ENCODE results near the gene FAM78A.
"Not testable (repeated sequence)": the region's sequence is repeated elsewhere in the genome, so short reads cannot be mapped to it uniquely, and the experiment has no call there.

The FAM78A gene

GRCh38 chr9:131262327-131263032 is 13.8 kb downstream of the FAM78A start:
- DNase-seq, result no peak

DNA sequence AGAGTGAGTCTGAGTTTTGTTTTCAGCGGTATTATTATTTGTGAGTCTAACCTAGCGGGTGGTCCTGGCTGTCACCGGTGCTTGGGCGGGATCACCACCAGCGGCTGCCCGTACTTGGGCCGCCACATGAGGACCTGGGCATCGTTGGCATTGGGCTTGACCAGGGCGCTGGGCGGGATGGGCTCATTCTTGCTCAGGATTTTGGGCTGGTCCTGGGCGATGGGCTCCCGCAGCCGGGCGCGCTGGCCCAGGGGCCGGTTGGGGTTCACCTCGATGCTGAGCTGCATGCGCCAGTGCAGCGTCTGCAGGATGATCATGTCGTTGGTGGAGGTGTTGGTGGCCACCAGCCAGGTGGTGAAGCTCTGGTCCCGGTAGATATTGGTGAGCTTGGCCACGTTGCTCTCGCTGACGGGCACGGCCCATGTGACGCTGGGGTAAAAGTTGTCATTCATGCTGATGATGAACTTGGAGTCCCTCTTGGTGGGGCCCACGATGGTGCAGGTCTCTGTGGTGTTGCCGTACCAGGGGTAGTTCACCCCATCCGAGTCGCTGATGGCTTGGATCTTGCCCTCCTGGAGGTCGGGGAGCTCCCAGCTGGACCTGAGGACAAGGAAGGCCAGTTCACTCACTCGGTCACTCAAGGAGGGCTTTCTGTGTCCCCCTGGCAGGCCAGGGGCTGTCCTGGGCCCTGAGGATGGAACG is 15.4 kb downstream of the FAM78A start:
- DNase-seq, result no peak

DNA sequence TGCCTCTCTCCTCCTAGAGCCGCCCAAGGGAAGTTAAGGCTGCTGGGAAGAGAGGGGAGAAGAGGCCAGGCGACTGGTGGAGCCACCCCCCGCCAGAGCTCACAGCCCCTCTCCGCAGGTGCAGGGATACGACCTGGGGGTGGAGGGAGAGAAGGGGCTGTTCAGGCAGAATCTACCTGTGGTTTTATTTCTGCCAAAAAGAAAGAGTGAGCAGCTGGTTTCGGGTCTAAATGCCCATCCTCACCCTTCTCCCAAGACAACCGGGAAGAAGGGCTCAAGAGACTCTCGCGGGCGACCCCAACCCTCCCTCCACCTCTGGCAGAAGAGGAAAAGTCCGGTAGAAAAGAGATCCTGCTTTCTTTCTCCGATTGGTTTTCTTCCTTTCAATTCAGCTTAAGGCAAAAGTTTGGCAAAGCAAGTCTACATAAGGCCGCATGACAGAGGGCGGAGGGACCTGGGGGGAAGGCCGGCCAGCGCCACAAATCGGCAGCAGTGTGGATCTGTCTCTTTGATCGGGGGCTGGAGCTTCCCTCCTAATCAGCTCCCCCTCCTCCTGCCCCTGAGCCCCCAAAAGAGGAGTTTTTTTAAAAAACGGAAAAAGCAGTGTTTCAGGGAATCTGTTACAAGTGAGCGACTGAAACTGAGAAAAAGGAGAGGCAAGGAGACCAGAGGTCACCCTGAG is 16.3 kb downstream of the FAM78A start:
- no peak for DNase-seq

GRCh38 chr9:131259432-131259898 is 16.8 kb downstream of the FAM78A start:
- DNase-seq, result no peak

GRCh38 chr9:131258698-131259431 is 17.4 kb downstream of the FAM78A start:
- no peak for DNase-seq

DNA sequence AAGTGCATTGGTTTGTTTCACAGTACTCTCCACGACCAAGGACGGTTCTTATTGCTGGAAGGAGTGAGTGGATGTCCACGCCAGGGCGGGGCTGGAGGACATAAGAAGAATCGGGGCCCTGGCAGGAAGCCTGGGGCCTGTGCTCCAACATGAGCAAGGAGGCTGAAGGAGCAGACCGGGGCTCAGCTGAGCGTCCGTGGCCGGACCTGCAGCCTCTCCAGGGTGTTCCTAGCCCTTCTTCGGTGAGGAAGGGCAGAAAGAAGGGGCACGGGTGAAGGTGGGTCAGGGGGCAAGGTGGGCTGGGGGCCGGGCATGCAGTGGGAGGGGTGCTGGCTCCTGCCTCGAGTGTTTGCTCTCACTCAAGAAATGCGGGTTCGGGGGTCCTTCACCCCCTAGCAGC is 18.1 kb downstream of the FAM78A start:
- no peak for DNase-seq

DNA sequence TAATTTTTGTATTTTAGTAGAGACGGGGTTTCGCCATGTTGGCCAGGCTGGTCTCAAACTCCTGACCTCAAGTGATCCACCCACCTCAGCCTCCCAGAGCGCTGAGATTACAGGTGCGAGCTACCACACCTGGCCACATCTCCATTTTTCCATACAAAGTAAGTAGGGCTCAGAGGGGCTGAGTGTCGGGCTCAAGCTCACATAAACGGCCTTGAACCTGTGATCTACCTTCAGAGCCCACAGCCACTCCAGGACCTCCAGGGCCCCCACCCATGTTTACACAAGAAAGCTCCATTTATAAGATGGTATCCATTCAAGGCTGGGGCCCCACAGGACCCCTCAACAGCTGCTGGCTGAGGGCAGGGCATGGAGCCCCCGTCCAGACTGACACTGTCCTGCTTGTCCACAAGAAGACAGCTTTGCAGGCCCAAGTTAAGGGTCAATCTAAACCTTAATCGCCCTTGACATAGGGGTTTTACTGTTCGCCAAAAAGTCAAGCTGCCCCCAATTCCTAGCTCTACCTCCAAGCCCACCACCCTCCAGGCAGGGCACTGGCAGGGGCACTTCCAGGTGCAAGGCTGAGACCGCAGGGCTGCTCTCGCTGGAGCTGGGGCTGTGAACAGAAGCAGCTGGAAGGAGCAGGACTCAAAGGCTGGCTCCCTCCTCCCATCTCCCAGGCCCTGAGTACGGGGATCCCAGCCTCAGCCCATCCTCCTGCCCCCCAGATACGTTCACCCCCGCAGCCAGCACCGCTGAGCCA is 18.9 kb downstream of the FAM78A start:
- no peak for DNase-seq

DNA sequence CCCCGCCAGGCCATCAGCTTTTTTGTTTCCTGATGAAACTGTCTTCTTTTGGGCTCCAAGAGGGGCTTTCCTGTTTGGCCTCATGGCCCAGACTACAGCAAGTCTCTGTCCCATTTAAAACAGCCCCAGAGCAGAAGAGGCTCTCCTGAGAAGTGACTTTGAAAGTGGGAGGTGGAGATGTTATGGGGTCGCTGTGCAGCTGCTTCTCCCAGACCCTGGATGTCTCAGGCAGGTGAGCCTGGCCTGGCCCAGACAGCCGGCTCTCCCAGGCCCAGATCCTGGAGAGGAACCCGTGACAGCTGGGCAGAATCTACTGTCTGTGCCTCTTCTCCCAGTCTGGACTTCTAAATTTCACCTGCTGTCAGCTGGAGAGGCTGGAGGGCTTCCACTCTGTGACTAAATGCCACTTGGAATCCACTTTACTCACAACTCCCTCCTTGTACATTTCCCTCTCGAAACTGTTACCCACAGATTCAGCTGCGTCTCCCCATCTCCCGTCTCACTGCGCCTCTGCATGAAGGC is 20.6 kb downstream of the FAM78A start:
- DNase-seq, result no peak

DNA sequence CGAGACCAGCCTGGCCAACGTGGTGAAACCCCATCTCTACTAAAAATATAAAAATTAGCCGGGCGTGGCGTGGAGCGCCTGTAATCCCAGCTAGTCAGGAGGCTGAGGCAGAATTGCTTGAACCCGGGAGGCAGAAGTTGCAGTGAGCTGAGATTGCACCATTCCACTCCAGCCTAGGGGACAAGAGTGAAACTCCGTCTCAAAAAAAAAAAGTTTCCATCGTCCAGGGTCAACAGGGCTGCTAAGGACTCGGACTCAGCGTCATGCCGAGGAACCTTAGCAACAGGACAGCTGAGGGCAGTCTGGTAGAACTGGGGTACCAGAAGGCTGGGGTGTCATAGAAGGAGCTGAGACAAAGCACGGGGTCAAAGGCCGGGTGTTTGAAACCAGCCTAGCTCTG is 21.7 kb downstream of the FAM78A start:
- DNase-seq, result no peak

- no peak for DNase-seq
These were observed 22.3 kb downstream of the FAM78A start for GRCh38 chr9:131253891-131254491.

DNA sequence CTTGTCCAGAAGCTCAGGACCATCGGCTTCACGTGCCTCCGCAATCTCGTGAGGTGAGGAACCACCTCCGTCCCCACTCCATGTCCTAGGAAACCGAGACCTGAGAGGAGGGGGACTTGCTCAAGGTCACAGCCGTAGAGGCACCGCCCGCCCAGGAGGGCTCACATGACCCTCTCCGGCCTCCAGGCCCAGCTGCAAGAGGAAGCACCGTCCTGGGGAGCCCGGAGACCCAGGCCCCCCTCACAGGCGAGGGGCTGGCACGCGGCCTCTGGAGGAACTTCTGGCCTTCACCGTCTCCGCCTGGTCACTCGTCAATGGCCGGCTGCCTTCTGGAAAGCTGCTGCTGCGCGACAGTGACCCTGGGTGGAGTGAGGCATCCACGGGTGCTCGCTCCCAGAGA is 24.2 kb downstream of the FAM78A start:
- DNase-seq, result no peak

- no peak for DNase-seq
These were observed 29.7 kb downstream of the FAM78A start for GRCh38 chr9:131246618-131247017.

DNA sequence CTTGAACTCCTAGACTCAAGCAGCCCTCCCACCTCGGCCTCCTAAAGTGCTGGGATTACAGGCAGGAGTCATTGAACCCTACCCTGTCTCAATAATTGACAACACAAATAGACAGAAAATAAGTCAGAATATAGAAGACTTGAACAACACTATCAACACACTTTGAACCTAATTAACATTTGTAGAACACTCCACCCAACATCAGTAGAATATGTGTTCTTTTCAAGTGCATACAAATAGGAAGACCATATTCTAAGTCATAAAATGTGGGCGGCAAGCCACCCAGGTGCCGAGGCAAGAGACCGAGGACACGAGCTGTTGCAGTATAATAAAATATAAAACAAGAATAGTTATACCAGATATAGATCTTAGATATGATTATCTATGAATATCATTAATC is 32.0 kb downstream of the FAM78A start:
- not testable (repeated sequence) for DNase-seq

DNA sequence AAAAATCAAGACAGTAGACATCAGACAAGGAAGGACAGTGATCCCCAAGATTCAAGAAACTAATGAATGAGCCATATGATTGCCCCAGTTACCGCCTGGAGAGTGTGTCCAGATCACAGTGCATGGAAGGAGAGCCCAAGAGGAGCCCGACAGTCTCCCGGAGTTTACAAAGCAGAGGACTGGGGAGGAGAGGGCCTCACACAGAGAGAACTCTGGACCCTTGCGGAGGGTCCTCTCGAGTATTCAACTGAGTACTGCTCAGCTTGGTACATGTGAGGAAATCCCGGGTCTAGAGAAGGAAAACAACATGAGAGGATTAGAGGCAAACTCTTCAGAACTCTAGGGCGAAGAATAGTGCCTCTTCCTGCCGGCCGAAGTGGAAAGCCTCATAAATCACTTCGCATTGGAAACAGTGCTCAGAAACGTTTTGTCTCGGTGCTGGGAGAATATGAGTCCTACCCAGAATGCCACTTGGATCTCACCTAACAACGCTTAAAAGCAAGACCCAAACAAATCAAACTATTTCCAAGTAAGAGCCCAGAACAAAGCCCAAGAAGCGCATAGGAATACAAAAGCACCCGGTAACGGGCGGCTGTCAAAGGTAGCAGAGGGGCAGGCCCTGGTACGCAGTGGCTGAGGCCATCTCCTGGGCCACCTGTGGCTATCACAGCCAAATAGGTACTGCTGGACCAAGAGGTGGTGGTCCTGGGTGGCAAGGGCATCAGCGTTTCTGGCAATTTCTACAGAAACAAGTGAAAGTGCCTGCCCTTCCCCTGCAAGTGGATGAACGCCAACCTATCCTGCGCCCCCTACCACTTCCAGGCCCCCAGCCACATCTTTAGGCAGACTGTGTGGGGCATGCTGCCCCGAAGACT is 36.0 kb downstream of the FAM78A start:
- DNase-seq, result no peak

DNA sequence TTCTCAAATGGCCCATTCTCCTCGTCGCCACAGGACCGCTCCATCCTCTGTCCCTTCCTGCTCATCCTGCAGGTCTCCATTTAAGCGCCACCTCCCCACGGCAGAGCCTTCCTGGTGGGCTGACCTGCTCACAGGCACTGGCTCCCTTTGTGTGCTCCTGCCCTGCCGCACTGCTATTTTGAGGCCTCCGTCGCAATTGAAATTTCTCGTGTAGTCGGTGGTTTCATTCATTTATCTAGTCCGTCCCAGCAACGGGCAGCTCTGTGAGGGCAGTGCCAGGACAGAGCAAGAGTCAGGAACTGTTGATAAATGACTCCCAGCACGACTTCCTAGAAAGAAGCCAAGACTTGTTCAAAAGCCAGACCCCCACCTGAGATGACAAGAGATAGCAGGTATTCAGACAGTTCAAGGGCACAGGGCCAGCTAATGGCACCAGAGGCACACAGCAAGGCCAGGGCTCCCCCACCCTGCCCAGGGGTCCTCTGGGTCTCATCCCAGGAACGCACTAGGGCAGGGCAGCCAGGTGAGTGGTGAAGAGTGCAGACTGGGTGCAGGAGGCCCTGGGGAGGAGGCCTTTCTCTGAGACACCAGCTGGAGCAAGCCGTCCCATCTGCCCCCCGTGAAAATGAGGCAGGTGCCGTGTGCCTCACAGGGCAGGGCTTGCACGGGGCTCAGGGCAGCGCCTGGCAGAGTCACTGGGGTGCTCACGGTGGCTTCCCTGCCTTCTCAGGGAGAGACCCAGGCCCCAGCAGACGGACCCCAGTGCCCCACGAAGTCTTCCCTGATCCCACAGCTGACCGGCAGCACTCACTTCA is 36.9 kb downstream of the FAM78A start:
- no peak for DNase-seq

GRCh38 chr9:131238402-131239021 is 37.8 kb downstream of the FAM78A start:
- DNase-seq, result no peak

GRCh38 chr9:131237931-131238401 is 38.3 kb downstream of the FAM78A start:
- no peak for DNase-seq

DNA sequence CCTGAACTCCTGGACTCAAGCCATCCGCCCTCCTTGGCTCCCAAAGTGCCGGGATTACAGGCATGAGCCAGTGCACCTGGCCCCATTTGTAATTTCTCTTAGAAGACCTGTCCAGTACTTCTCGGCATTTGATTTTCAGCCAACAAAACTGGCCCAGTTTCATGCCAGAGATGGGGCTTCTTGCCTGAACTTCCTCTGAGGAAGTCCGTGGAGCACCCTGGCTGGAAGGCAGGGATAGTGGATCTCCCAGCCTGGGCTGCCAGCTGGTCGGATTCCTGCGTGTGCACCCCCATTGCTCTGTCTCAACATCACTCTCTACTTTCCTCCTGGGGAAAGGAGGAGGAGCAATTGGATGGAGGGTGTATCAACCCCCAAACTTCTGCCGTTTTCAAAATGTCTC is 39.0 kb downstream of the FAM78A start:
- no peak for DNase-seq

DNA sequence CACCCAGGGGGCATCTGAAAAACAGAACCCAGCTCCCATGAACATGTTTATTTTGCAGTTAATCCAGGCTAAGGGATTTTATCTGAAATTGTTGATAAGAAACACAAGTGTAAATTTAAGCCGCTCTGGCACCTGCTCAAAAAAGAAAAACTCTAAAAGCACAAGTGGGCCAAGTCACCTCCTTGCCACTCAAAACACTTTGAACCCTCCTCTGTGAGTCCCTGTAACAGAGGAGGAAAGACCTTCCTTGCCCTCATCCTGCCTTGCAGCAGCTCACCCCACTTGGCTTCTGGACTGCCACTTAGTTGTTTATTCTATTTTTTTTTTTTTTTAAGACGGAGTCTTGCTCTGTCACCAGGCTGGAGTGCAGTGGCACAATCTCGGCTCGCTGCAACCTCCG is 39.5 kb downstream of the FAM78A start:
- DNase-seq, result no peak
